Amygdala (tissue), 56 donors: ENCODE results near the gene IRF2BP2.
A peak's percentile ranks its signal among the peaks of the same experiment; 100 is the strongest.
"Not testable (repeated sequence)": the region's sequence is repeated elsewhere in the genome, so short reads cannot be mapped to it uniquely, and the experiment has no call there.

Experiments used
- DNase-seq, 56 donors: peaks; one replicate each; lab custom pipeline; 2025; lab: John Stamatoyannopoulos, UW

IRF2BP2 gene

DNA sequence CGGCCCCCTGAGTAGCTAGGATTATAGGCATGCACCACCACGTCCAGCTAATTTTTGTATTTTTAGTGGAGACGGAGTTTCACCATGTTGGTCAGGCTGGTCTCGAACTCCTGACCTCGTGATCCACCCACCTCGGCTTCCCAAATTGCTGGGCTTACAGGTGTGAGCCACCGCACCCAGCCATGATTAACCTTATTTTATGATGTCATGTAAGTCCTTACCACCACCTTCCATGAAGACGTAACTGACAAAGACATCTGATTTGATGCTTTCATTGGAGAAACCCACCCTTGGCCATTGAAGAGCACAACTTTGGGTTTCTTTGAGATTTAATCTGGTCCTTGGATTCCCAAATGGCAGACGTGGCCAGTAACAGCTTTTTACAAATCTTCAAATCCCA lies 24.9 kb upstream of the IRF2BP2 start:
- DNase-seq = not testable (repeated sequence)

GRCh38 chr1:234634387-234634786 lies 24.4 kb upstream of the IRF2BP2 start:
- no peak for DNase-seq

DNA sequence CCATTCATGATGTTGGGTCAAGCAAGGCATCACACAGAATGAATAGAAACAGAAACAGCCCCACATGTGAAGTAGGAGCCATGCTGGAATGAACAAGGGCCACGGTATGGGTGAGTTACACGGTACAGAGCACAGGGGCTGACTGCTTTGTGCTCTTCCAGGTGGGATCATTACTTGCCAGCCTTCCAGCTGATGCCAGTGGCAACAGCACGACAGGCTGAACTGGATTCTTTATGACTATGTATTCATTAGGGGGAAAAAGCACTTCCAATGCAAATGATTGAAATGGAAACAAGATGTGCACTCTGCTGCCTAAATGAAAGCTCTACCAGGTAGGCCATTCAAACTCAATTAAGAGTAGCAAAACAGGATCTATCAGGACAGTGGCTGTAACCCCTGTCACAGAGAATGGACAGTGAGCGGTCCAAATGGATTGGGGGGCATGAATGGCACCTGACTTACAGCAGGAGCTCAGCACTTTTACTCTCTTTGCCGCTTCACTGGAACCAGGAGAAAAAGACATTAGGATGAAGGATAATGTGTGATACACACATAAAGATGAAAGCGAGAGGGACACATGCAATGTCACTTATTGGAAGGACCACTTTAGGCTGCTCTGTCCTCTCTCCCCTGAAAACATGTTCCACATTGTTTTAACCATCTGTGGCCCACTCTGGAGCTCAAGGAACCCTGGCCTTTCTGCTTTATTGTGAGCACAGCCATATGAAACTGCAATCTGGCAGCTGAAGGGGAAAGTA lies 23.4 kb upstream of the IRF2BP2 start:
- DNase-seq = no peak

DNA sequence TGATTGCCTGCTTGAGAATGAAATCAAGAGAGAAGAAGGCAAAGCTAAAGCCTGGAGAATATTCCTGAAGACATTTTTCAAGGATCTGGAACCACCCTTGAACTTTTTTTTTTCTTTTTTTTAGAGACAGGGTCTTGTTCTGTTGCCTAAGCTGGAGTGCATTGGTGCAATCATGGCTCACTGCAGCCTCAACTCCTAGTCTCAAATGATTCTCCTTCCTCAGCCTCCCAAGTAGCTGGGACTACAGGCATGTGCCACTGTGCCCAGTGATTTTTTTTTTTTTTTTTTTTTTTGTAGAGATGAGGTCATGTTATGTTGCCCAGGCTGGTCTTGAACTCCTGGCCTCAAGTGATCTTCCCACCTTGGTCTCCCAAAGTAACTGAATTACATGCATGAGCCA lies 22.2 kb upstream of the IRF2BP2 start:
- no peak for DNase-seq

GRCh38 chr1:234631721-234632125 lies 21.7 kb upstream of the IRF2BP2 start:
- no peak for DNase-seq

DNA sequence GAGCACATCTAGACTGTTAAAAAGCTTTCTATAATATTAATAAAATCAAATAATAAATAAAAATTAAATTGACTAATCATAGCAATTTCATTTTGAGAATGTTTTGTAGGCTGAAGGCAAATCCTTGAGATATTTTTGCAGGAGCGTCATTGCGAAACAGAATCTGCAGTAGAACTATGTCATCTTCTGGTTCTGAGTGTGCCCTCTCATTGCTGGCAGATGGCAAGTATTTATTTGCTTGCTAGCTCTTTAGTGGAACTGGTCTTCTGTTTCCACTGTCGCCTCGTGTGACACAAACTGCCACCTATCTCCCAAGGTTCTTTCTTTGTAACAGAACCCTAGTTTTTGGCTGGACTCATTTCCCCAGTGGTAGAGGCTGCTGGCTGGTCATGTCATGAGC lies 19.0 kb upstream of the IRF2BP2 start:
- DNase-seq = no peak

- DNase-seq = no peak
Measured at GRCh38 chr1:234628089-234628488, 18.1 kb upstream of the IRF2BP2 start.

DNA sequence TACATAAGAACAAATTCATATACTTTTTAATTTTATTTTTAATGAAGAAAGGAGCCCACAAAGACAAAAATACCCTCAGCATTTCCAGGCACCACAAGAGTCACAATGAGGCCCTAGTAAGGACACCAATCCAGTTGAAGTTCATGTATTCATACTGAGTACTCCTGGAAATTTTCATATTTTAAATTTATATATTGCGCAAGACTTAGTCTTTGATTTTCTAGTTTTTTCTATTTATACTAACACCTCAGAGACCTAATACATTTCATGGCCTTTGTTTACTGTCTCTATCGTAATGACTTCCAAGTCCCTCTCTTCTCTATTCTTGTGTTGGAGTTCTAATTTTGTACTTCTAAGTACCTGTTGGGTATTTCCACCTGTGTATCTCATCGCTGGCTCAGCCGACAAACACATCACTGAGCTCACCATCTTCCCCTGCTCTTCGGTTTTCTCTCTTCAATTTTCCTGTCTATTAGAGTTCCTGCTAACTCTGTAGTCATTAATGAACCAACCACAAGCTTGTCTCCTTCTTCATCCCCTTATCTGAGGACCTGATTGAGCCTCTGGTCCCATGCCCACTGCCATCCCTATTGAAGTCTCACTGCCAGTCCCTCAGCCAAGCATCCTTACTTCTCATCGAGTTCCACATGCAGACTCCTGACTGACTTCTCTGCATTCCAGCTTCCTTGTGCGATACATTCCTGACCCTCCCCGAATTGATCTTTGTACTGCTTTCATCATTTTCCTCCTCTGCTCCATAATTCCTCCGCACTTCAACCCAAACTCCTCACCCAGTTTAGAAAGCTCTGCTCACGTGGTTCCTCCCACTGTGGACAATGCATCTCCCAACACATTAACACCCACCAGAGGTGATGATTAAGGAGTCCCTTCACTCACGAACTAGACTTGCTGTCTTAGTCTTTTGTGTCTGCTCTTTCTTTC lies 17.3 kb upstream of the IRF2BP2 start:
- DNase-seq = no peak

DNA sequence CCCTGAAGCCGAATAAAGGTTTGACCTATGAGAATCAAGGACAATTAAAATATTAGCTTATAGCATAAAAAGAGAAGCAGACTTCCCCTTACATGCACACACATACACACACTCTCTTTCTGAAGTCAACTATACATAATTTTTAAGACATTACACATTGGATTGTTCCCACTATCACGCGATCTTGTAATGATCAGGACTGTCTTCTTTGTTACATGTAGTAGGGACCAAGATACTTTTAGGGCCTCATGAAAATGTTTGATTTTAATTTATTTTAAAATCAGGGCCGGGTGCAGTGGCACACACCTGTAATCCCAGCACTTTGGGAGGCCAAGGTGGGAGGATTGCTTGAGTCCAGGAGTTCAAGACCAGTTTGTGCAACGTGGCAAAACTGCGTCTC lies 16.4 kb upstream of the IRF2BP2 start:
- no peak for DNase-seq

- no peak for DNase-seq
Measured at GRCh38 chr1:234624724-234625117, 14.7 kb upstream of the IRF2BP2 start.

DNA sequence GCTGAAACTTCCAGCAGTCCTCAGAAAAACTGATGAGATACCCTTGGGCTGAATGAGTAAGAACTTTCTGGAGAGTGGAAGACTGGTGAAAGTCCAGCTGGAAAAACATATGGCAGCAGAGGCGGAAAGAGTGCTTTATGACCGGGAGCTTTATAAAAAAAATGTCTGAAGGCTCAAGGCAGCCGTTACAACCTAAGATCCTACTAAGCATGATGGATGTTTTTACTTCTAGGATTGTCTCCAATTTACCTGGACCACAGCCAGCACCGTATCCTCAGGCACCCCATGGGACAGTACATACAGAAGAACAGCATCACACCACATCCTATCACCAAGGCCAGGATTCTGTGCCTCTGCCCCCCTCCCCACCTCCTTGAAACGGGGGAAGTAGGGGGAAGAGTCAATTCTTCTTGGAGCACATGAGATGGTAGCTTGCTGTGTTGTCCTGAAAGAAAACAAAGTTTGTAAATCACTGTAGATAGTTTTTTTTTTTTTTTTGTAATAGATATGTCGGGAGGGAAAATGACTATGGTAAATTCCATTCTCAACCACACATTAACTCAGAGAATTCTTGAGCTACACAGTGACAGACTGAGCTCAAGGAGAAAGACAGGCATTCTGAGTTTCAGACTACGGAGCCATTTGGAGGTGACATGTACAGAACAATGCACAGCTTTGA lies 11.8 kb upstream of the IRF2BP2 start:
- peak in 1 of 56 donors; percentile 9 for DNase-seq

DNA sequence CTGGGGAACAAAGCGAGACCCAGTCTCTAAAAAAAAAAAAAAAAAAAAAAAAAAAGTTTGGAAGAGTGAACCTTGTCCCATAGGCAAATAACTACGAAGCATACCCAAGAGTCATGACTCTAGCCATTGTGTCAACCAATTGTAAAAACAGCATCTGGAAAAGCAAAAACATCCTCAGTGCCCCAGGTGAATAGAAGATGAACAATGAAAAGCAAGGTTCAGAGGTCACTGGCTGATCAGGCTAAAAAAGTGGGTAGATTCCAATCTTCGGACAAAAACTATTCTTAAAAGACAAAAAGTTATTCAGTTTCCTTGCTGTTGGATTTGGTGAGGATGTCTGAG lies 11.1 kb upstream of the IRF2BP2 start:
- no peak for DNase-seq

GRCh38 chr1:234620272-234621126 lies 10.5 kb upstream of the IRF2BP2 start:
- DNase-seq = no peak

GRCh38 chr1:234619794-234620247 lies 9.8 kb upstream of the IRF2BP2 start:
- no peak for DNase-seq

DNA sequence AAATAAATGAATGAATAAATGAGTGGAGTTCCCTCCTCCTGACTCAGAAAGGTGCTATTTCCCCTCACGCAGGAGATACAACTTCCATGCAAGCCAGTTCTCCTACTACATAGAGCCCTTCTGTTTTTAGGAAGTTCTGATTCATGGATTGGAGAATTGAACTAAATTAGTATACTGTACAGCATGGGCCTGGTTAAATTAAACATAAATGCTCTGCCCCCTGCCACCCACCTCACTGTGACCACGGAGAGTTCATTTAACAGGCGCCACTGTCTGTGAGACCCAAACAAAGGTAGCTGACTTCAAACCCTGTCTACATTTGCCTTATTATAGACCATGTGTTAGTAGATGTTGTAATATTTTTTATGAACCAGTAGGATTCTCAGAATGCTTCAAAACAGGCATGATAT lies 9.1 kb upstream of the IRF2BP2 start:
- no peak for DNase-seq

- DNase-seq = no peak
Measured at GRCh38 chr1:234618737-234619049, 8.7 kb upstream of the IRF2BP2 start.

DNA sequence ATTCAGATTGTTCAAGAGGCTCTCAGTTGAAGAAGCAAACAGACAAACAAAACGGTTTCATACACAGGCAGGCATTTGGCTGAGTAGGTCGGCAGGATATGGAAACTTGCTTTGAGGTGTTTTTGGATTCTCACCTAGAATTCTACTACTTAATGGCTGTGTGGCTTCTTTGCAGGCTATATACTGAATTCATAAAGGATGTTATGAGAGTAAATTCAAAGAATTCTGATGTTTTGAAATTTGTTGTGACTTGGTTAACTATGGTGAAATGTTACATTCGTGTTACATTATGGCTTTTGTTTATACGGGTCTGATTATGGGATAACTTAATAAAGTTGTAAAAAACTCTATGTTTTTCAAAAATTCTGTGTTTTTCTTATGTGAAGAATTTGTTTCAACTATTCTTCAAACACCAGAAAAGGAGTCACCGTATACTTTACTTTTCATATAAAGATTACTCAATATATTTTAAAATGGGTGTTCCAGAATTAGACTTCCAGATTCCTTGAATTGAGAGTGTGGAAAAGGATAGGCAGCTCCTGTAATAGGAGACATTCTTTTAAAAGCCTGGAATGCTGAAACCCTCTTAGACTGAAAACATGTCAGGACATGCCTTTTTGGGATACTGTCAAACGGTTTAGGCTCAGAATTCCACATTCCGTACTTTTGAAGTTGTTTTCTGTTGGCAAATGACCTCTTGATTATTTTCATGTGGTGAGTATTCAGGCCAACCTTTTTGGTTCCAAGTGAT lies 8.2 kb upstream of the IRF2BP2 start:
- DNase-seq = no peak

DNA sequence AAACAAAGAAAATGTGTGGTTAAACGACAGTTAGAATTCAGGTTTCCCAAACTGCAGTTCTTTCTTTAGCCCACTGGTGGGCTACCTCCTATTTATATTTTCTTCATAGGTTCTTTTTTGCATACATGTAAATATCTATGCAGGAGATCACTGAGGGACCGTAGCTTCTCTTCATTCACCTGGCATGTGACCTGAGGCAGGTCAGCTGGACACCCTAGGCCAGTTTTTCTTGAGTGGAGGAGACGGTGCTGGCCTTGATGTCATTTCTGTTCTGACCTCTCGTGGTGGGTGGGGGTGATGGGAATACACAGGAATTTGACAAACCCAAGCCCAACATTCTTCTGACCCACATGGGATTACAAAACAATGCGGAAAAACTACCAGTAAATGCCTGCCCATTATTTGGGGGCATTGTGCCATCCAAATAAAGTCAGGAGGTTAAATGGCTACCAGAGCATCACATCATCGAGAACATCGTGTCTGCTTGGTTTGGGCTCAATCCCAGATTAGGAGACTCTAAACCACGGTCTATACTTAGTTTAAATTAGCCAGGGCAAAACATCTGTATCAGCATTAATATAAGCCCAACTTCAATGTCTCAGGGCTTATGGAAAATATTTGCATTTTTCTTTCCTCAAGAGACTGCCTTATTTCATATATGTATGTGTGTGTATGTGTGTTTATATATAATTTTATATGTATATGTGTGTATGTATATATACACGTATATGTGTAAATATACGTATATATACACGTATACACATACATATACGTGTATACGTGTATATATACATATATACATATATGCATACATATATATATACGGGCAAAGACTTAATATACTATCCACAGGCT lies 7.4 kb upstream of the IRF2BP2 start:
- no peak for DNase-seq

DNA sequence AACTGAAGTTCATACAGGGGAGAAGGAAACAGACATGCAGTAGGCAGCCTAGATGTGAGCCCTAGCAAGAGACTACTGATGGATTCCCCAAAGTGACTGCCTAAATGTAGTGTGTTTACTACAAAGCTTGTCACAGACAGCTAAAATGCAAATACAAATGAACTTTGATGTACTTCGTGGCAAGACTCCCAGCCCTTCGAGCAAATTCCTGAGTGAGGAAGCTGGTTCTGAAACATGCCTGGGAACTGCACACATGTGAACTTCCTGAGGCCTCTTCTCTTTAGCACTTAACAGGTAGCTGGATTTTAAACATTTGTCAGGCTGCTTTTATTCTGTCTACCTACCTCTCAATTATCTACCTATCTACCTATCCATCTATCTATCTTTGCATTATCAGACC lies 6.7 kb upstream of the IRF2BP2 start:
- DNase-seq = no peak
